Gastroesophageal sphincter (tissue), 4 donors: ENCODE results near the gene CCDC106. TPM values are rescaled to one million over a fixed set of nuclear protein-coding genes. Genes with fewer than 3 reads are reported as not detected.
A peak's percentile ranks its signal among the peaks of the same experiment; 100 is the strongest.

Experiments used
- ATAC-seq: fragments of 150-250 bp; one replicate; pipeline ENCODE4 v1.9.1; 2016; ENCODE audit warnings: mild to moderate bottlenecking, moderate library complexity
- H3K27ac ChIP-seq, 4 donors: fragments of 200-600 bp; sonication (generic) in 3 of 4; 1 replicate in 3 of 4; 2 replicates in 1 of 4; pipeline ENCODE4 v1.5.1; 2016 to 2019
- H3K27me3 ChIP-seq: fragments of 200-600 bp; sonication (generic); one replicate; pipeline ENCODE4 v1.5.1; 2019
- H3K36me3 ChIP-seq, 2 donors: fragments of 200-600 bp; sonication (generic); one replicate each; pipeline ENCODE4 v1.5.1; 2019; ENCODE audit warnings: control low read depth in 1 of 2
- H3K4me1 ChIP-seq, 3 donors: fragments of 200-600 bp; sonication (generic); 1 replicate in 2 of 3; 2 replicates in 1 of 3; pipeline ENCODE4 v1.5.1; 2016 to 2019; ENCODE audit warnings: control low read depth in 2 of 3
- H3K4me3 ChIP-seq, 2 donors: fragments of 200-600 bp; sonication (generic); one replicate each; pipeline ENCODE4 v1.5.1; 2019; ENCODE audit warnings: mild to moderate bottlenecking in 1 of 2, moderate library complexity in 1 of 2
- H3K9me3 ChIP-seq, 3 donors: fragments of 200-600 bp; sonication (generic); one replicate each; pipeline ENCODE4 v1.5.1; 2017 to 2019; ENCODE audit warnings: control low read depth in 2 of 3
- CTCF ChIP-seq, 4 experiments: fragments of 200-600 bp in 2 of 4; fragments of 450-650 bp in 2 of 4; sonication (generic) in 1 of 4; IDR thresholded peaks; one replicate each; pipeline ENCODE4 v1.5.1; 2017 to 2019; ENCODE audit warnings: antibody characterized with exemption in 4 of 4, mild to moderate bottlenecking in 2 of 4, moderate library complexity in 2 of 4
- EP300 ChIP-seq: sonication (generic); formaldehyde crosslinking; IDR thresholded peaks from one replicate; pipeline ENCODE4 v1.6.1; 2017; ENCODE audit warnings: antibody characterized with exemption, mild to moderate bottlenecking
- POLR2A ChIP-seq, 2 donors: fragments of 450-650 bp; IDR thresholded peaks; one replicate each; pipeline ENCODE4 v1.6.1; 2017; ENCODE audit warnings: antibody characterized with exemption in 2 of 2, mild to moderate bottlenecking in 2 of 2, moderate library complexity in 1 of 2
- POLR2AphosphoS5 ChIP-seq: sonication (generic); formaldehyde crosslinking; IDR thresholded peaks from one replicate; pipeline ENCODE4 v1.6.1; 2017; ENCODE audit warnings: antibody characterized with exemption
- WGBS, 2 donors: methylation state at CpG; one replicate each; pipeline ENCODE4 v1.1.5; 2018; ENCODE audit warnings: low coverage in 1 of 2; 5-methylcytosine and 5-hydroxymethylcytosine counted together
- total RNA-seq, 4 donors: library from RNA; depleted of rRNA; stranded (reverse); fragments of >200 nt; gene quantifications; one replicate each; pipeline ENCODE4 v1.1.0, GENCODE V29; 2016

CCDC106 gene
- 10 to 100 TPM; 11.4 to 28.5 (median 15.5) TPM for total RNA-seq

DNA sequence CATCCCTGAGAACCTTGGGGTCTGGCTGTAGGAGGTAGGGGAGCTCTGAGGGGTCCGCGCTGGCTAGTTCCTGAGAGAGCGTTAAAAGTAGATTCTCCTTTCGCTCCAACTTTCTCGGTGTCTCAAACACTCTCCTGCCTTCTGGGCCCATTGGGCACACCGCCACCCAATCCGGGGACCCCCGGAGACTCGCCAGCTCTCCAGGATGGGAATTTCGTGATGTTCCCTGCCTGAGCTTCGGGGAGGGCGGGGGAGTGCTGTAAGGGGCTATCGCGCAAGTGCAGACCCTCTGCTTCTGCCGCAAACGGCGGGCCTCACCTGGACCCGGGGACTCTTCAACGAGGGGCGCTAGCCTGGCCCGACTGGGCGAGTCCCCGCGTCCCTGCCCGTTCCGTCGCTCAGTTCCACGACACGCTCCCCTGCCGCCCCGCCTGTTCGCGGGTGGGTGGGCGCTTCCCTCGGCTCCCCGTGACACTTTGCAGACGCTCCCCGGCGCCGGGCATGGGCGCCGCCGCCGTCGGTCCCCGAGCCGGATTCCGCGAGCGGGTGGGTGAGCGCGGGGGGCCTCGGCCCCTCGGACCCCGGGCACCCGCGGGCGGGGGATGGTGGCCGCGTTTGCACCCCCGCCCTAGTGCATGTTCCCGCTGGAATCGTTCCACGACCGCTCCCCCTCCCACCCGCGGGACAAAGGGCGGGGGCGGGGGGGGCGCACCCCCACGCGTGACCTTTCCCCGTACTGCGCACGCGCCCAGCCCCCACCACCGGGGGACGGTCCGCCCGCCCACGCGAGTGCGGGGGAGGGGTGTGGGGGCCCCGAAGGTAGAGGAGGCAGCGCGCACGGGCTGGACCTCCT, at the start of gene CCDC106:
Gene CCDC106, plus strand, starts transcription at position 481 of the 853 bp plus-strand sequence. CDS start 835 bp downstream, outside the sequence.
- peak within 1 kb of the TSS; percentile 76 to 96 for H3K4me3 ChIP-seq
- peaks cover 0 to 43% of the 10 kb centered on the region in 2 donors for H3K36me3 ChIP-seq
- no peaks in the 10 kb centered on the region for H3K9me3 ChIP-seq
- no peaks in the 10 kb centered on the region for H3K27me3 ChIP-seq
- peaks cover 0 to 77% (median 35%) of the 10 kb centered on the region in 3 donors for H3K4me1 ChIP-seq
- no CpG with 5 or more reads among the region's 87 CpGs for WGBS, 2 donors
- TF ChIP-seq EP300 (no peak), POLR2A (IDR thresholded peaks at IDR 0.05) (peak in 1 of 2 donors; percentile 18), CTCF (IDR thresholded peaks at IDR 0.05) (no peak), POLR2AphosphoS5 (peak; percentile 36)
- ATAC-seq, result peak; percentile 61
- H3K27ac ChIP-seq, result peak within 1 kb of the TSS; percentile 64 to 94 (median 90)

DNA sequence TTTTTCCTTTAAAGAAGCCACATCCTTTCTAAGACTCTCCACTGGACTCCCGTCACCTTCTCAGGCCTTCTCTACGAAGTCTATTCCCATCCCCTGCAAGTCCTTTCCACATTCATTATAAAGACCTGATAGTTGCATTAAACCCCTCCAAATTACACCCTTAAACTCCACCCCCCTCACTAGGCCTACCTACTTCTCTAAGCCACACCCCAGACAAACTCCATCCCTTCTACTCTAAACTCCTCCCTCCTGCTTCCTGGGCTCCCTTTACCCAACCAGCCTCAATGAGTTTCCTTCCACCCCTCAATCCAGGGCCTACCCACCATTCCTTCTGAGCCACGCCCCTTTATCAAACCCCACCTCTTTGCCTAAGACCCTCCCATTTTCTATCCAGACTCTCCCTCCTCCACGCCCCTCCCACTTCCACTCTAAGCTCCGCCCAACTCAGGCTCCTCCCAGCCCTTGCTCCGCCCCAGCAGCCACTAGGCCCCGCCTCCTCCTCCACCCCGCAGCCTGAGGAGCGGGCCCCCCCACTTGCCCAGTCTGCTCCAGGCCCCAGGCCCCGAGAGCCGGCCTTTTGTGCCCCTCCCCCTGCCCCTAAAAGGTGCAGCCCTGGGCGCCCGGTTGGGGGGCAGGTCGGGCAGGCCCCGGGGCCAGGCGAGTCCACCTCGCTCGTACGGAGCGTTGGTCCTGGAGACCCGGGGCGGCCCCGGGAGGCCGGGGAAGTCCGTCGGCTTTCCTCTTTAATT, 49.1 kb upstream of the CCDC106 start:
- WGBS, 2 donors, result 7 to 13% methylated on average over 8 to 14 of the region's 26 CpGs
- Histone ChIP-seq H3K9me3 (no peaks in the 10 kb centered on the region), H3K36me3 (peaks cover 0 to 42% of the 10 kb centered on the region in 2 donors), H3K4me1 (peaks cover 0 to 23% (median 6%) of the 10 kb centered on the region in 3 donors), H3K4me3 (peak overlapping the region; percentile 49 to 70), H3K27me3 (no peaks in the 10 kb centered on the region), H3K27ac (peak overlapping the region; percentile 93 to 99 (median 96))
- TF ChIP-seq POLR2A (IDR thresholded peaks at IDR 0.05) (peak in 1 of 2 donors; percentile 42), EP300 (no peak), POLR2AphosphoS5 (no peak), CTCF (IDR thresholded peaks at IDR 0.05) (no peak)
- ATAC-seq, result peak; percentile 77

- no peak for TF ChIP-seq CTCF (IDR thresholded peaks at IDR 0.05)
- TF ChIP-seq POLR2AphosphoS5, result peak; percentile 78
- peaks cover 0 to 29% (median 7%) of the 10 kb centered on the region in 3 donors for H3K4me1 ChIP-seq
Measured at GRCh38 chr19:55599468-55599841, 48.6 kb upstream of the CCDC106 start, which contains the start of gene FIZ1. Gene FIZ1, minus strand, starts transcription at chr19:55599517. Its CDS starts 1,652 bp downstream, at chr19:55597865.

DNA sequence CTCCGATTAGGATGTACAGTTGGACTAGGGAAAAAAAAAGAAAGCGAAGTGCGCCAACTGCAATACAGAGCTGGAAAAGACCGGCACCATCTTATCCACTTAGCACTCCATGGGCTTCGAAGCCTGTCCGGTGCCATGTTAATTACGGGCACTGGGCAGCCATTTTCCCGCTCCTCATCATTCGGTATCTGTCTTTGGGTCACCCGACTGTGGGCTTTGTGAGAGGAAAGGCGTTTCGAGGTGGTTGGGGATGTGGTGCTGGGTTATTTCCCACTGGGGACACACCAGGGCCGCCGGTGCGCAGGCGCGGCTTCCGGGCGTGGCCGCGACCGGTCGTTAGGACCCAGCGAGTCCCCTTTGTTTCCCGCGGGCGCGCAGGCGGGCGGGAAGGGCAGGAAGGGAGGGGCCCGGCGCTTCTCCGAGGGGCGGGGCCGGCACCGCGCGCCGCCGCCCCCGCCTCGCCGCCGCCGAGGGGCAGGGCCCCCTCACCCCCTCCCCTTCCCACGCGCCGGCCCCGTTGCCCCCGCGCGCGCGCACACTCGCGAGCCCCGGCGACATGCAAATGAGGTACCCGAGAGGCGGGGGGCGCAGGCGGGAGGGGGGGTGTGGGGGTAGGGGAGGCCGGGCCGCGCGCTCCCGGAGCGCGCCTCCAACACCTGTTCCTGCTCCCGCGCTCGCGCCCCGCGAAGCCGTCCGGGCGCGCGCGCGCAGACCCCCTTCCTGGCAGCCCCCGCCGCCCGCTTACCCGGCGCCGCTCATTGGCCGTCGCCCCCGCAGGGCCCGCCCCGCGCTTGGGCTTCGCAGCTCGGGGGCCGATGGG, 48.0 kb upstream of the CCDC106 start, which contains the start of gene ZNF524:
Gene ZNF524, plus strand, starts transcription at position 447 of the 820 bp plus-strand sequence. CDS start 1,825 bp downstream, outside the sequence.
- WGBS, 2 donors, result 0 to 1% methylated on average over 3 to 11 of the region's 97 CpGs
- peak in 1 of 4 experiments; percentile 10 for TF ChIP-seq CTCF (IDR thresholded peaks at IDR 0.05)
- TF ChIP-seq POLR2AphosphoS5, result peak; percentile 34
- TF ChIP-seq EP300, result no peak
- TF ChIP-seq POLR2A (IDR thresholded peaks at IDR 0.05), result no peak

More at GRCh38 chr19:55599468-55599841, 48.6 kb upstream of the CCDC106 start, which contains the start of gene FIZ1:
- ATAC-seq, result peak; percentile 91
- Histone ChIP-seq H3K4me3 (peak within 1 kb of the TSS; percentile 49 to 70), H3K27ac (peak within 1 kb of the TSS; percentile 93 to 99 (median 96)), H3K36me3 (peaks cover 0 to 42% of the 10 kb centered on the region in 2 donors), H3K9me3 (no peaks in the 10 kb centered on the region), H3K27me3 (no peaks in the 10 kb centered on the region)
- WGBS, 2 donors, result 0% methylated on average over 3 to 7 of the region's 23 CpGs

More for the DNA sequence above, 48.0 kb upstream of the CCDC106 start, which contains the start of gene ZNF524:
- peak within 1 kb of the TSS; percentile 49 to 70 for H3K4me3 ChIP-seq
- H3K27ac ChIP-seq, result peak within 1 kb of the TSS; percentile 93 to 99 (median 96)
- H3K9me3 ChIP-seq, result no peaks in the 10 kb centered on the region
- no peaks in the 10 kb centered on the region for H3K27me3 ChIP-seq
- peaks cover 0 to 37% of the 10 kb centered on the region in 2 donors for H3K36me3 ChIP-seq
- peaks cover 0 to 35% (median 12%) of the 10 kb centered on the region in 3 donors for H3K4me1 ChIP-seq
- peak; percentile 78 for ATAC-seq
